GM21825 (cell line): ENCODE results near the gene PRTG.

Source experiments
- ATAC-seq: cut with Tn5 transposase; IDR thresholded peaks from one replicate; pipeline ENCODE4 v1.9.1; 2021; ENCODE audit warnings: mild to moderate bottlenecking, moderate library complexity; ENCODE audit not compliant: unreplicated experiment

Gene PRTG

DNA sequence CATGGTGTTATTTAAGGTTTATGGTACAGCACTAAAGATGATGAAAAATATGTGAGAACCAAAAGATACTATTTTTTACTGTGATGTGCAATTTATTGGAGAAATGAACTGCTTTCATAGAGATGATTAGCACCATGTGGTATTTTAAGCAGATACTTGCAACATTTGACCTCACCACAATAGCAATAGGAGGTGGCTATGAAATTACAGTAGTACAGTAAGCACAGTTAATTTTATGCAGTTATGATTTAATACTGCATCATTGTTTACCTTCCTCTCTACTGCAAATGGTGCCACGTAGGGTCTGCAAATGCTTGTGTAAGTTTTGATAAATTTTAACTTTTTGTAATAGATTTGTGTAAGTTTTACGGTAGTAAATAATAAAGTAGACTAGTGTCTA is 168.9 kb downstream of the PRTG start:
- no peak for ATAC-seq

GRCh38 chr15:55573224-55573623 is 169.7 kb downstream of the PRTG start:
- no peak for ATAC-seq

DNA sequence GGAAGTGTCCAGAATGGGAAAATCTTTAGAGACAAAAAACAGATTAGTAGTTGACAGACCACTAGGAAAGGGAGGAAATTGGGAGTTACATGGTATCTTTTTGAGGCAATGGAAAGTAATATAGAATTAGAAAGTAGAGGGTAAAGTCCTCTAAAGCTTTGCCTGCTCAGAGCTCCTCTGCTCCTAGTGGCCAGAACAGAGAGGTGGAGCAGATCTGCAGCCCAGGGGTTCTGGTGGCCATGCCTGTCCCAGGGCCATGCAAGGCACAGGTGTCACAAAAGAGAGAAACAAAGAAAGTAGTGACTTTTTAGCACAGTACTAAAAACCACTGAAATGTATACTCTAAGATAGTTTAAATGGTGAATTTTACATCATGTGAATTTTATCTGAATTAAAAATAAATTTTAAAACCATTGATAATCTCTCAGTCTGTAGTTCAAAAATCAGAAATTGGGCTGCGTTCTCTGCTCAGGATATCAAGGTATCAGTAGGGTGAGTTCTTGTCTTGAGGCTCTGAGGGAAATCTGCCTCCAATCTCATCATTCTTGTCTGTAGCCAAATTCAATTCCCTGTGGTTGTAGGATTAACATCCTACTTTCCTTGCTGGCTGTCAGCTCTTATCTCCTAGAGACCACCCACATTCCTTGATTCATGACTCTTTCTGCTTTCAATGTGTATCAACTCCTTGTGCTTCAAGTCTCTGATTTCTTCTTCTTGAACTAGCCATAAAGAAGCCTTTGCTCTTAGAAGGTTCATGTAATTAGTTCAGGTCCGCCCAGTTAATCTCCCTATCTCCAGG is 178.4 kb downstream of the PRTG start:
- no peak for ATAC-seq

GRCh38 chr15:55562601-55563000 is 180.4 kb downstream of the PRTG start:
- no peak for ATAC-seq
